GM18520 (cell line): ENCODE results near the gene MAN2C1.
A peak's percentile ranks its signal among the peaks of the same experiment; 100 is the strongest.
"Not testable (repeated sequence)": the region's sequence is repeated elsewhere in the genome, so short reads cannot be mapped to it uniquely, and the experiment has no call there.

Experiments
- ATAC-seq: cut with Tn5 transposase; IDR thresholded peaks from one replicate; pipeline ENCODE4 v1.9.1; 2021; ENCODE audit not compliant: unreplicated experiment

Gene MAN2C1

DNA sequence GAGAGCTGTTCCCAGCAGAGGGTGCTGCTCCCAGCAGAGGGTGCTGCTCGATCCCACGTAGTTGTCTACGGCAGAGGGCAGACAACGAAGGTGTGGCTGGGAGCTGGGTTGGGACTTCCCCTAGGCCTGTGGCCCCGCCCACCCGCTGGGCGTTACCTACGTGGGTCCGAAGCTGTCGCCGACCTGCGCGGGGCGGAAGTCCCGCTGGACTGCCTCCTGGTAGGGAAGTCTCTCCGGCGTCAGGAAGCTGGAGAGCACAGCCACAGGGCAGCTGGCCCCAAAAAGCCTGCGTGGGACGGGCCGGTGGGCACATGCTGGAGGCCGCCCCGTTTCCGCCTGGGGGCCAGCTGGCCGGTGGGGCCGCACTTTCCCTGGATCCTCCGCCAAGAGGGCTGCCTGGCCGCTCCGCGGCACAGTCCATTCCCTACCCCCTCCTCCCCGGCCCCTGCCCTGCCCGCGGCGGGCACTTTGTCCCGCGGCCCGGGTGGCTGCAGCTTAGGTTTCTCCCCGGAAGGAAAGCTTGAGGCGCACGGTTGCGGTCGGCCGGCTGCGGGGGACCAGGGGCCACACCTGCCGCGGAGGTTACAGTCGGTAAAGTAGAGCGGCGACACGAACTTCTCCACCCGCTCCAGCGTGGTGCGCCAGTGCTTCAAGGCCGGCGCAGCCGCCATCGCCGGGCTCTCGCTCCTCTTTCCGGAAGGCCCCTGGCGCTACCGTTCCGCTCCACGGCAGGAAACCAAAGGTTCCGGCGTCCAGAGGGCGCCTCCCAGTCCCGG, at the start of gene MAN2C1:
TSS of gene MAN2C1 (minus strand) at position 695 of the 776 bp plus-strand sequence. CDS start at position 671, 24 bp downstream.
- peak; percentile 83 for ATAC-seq

DNA sequence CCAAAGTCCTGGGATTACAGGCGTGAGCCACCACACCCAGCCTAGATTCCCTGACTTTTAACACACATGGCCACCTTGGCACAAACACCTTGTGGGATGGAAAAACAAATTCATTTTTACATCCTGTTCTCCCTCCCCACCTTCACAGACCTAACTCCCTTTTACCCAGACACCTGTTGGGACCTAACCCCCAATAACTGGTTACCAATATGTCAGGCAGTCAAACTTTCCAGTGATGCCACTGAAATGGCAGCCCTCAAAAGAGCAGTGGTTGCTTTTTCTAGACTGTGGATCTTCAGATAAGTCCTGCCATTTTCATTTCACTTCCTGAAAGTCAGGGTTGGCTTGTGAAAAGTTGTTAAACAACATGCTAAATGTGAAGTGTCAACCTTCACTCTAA, 48.2 kb upstream of the MAN2C1 start:
- no peak for ATAC-seq

DNA sequence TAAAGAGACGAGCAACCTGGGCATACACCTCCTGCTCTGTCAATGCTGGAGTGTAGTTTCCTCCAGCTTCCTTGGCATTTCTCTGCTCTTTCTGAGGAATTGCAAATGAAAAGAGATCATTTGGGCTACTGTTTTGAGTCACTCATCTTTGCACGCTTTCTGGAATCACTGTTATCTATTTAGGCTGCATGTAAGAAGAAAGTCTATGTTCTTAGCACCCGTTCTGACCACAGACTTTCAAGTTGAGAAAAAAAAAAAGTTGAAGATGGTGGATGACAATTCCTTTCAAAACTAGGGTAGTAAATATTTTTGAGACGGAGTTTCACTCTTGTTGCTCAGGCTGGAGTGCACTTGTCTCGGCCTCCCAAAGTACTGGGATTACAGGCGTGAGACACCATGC, 41.8 kb upstream of the MAN2C1 start:
- ATAC-seq, result no peak

DNA sequence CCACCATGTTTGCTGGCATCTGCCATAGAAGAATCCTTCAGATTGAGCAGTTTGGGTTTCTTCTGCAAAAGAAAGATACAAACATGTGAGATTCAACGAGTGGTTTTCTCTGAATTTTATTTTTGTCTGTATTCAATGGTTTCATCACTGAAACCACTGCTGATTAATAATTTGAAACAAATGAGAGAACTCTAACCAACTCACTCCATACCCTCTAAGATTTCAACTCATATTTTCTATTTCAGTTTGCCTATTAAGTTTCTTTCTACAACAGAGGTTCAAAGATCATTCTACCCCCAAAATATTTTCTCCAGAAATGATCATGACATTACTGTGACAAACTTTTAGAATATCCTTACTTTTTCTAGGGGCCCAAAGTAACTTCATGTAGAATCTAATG, 38.7 kb upstream of the MAN2C1 start:
- ATAC-seq, result no peak

DNA sequence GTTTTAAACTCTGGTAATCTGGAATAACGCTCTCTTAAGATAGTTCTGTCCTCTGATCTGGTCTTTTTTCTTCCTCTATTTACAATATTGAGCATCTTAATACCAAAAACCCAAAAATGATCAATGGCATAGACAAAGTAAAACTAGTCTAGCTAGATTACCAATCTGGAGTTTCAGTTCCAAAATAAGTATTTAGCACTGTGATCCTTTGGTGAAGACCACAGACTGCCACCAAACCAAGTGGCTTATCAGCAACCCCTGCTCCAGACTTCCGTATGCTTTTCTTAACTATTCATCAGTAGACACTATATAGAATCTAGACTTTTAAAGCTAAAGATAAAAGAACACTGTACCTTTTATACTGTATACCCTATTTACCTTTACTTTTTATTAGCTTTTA, 35.5 kb upstream of the MAN2C1 start:
- no peak for ATAC-seq

DNA sequence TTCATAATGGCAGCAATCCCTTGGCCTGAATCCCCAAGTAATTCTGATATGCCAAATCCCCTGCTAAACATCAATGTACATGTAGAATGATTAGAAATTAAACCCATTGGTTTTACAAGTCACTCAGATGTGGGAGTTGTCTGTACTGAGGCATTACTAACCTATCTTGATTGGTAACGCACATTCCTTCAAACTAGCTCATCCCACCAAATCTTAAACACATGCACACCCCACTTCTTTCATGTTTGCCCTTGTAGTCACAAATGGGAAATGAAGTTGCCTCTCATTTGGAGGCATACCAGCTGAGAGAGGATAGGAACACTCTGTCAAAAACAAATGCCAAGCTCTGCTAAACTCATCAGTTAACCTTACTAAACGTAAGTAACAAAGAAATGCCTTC, 29.1 kb upstream of the MAN2C1 start:
- ATAC-seq, result no peak

DNA sequence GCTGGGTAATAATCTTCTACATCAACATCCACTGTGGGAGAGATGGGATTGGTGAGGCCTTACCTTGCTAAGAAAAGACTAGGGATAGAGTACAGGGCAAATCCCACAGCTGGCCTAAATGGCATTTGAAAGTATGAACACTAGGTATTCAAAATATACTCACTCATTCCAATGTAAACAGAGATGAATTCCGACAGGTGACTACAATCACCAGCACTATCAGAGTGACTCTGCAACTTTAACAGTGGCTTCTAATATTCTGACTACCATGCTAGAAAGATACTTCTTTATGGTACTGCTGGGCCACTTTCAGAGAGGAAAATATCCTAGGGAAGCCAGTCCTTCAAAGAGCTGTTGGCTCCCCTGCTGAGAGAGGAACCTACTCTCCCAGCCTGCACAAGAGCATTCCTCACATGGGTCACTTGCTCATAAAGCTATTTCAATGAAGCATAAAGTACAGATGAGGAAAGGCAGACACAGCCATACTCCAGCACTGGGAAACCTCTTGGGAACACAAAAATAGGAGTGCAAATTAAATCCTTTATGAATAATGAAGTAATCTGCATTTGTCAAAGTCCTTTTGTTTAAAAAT, 21.5 kb upstream of the MAN2C1 start:
- no peak for ATAC-seq

GRCh38 chr15:75383986-75384385, 15.6 kb upstream of the MAN2C1 start:
- ATAC-seq, result not testable (repeated sequence)

DNA sequence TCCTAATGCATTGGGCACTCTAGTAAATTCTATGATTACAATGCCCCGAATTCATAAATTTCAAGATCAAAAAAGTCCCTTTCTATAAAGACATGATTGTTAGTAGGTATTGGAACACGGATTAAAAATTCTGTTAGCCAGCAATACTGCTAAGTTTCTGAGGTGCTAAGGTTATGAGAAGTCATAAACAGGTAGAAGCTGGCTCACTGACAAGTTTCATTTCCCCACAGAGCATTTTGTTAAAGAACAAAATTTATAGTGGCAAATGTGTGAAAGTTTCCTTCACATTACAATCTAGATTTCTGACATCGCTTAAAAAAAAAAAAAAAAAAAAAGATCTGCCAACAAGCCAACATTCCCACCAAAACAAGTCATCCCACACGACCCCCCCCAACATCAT, 12.4 kb upstream of the MAN2C1 start:
- ATAC-seq, result no peak

DNA sequence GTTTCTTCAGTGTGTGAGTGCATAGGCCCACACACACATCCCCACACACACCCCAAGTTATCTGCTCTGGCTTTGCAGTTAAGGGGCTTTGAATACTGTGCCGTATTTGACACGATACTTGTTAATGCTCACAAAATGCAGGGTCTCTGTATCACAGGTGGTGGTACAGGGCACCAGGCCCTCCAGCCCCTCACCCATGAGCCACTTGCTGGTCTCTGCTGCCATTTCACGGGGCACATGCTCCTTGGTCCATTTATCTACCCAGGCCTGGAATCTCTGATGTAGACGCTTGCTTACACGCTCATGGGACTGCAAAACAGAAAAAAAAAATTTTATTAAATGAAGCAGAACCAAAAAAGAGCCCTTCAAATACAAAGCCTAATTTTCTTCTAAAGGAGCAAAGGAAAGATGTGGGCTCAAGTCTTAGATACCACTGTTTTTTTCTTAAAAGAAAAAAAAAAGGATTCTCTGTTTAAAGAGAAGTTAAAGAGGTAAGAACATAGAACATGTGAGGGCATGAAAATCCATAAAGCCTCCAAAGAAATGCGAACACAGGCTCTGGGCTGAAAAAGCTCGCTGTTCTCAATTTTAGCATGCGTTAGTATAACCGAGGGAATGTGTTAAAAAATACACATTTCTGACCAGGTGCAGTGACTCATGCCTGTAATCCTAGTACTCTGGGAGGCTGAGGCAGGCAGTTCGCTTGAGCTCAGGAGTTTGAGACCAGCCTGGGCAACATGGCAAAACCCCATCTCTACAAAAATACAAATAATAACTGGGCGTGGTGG, 3.7 kb upstream of the MAN2C1 start:
- ATAC-seq, result no peak

GRCh38 chr15:75371486-75371885, 3.1 kb upstream of the MAN2C1 start:
- ATAC-seq, result no peak

DNA sequence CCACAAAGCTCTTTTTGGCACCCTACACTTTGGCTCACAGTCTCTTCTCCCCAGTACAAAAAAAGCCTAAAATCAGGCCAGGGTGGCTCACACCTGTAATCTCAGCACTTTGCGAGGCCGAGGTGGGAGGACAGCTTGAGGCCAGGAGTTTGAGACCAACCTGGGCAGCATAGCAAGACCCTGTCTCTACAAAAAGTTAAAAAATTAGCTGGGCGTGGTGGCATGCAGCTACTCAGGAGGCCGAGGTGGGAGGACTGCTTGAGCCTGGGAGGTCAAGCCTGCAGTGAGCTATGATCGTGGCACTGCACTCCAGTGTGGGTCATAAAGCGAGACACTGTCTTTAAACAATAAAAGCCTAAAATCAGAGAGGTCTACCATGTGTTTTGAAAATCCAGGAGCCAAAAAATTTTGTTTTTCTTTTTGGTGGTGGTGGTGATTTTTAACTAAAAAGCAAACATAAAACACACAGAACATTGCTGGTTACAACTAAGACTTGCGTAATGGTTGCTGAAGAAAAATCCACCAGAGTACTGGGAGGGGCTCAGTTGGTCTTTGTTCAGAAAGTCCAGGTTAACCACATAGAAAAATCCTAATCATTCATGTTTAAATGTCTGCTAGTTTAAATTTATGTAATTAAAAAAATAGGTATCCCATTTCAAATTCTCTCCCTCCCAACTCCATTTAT, 1.6 kb upstream of the MAN2C1 start:
- no peak for ATAC-seq

DNA sequence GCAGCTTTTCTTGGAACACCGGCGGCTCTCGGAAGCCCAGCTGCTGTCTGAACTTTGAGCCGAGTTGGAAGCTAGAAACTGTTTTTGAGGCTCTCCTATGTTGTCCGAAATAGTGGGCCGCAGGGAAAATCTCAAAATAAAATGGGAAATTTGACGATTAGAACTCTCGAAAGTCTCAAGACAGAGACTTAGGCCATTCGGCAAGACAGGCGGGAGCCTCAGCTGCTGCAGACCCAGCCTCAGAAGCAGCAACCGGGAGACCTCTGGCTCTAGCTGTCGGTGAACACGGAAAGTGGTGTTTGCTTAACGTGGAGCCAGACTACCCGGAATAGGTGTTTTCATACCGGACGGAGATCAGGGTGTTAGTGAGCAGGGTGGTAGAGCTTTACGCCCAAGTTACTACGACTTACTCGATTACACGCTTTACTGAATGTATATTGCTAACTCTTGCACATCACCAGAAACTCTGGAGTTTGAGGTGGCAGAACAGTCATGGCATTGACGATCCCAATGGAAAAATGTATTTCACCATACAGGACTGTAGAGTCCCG, 357 bp upstream of the MAN2C1 start:
- no peak for ATAC-seq

DNA sequence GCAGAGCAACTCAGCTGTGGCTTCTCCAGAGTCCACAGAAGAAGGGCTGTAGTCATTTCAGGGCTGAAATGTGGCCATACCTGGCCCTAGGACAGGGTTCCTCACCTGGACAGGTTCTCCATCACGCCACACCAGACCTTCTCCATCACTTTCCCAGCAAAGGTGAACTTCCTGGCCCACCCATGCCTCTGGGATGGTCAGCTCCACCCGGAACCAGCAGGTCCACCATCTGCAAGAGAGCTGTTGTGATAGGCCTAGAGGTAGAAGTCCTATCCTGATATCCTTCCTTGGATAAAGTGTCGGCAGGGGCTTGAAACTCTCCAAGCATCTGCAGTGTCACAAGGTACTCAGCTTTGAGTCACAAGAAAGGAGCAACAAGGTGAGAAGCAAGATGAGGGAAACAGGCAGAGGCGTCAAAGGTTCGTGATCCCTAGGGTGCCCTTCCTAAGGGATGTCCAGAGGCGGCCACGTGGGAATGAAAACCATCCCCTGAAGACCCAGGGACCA, 948 bp downstream of the MAN2C1 start:
- no peak for ATAC-seq

GRCh38 chr15:75367006-75367405, 1.4 kb downstream of the MAN2C1 start:
- ATAC-seq, result no peak

DNA sequence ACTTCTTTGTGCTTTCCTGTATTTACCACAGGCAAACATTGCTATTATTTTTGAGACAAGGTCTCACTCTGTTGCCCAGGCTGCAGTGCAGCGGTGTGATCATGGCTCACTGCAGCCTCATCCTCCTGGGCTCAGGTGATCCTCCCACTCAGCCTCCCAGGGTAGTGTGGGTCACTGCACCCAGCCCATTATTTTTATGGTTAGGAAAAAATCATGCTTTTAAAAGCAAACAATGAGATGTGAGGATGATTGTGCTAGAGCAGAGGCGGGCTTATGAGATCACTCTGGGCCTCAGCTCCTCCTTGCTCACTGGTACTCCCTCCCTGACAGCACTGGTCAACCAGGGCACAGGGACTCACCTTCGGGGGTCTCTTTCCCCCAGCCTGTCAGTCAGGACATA, 2.2 kb downstream of the MAN2C1 start:
- ATAC-seq, result no peak

DNA sequence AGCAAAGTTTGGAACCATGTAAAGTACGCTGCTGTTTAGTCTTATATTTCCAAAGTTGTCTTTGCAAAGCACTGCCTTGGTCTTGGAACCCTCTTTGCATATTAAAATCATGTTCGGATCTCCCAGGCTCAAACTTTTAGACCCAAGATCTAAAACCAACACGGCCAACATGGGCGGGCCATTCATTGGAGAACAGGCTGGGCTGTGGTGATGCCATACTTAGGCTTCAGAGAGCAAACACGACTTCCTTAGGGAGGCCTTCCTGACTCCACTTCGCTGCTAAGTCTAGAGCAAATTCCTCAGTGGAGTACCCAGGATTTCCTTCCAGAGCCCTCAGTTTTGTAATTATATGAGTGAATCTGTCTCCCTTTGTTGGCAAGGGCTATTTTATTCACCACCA, 3.5 kb downstream of the MAN2C1 start:
- ATAC-seq, result no peak

DNA sequence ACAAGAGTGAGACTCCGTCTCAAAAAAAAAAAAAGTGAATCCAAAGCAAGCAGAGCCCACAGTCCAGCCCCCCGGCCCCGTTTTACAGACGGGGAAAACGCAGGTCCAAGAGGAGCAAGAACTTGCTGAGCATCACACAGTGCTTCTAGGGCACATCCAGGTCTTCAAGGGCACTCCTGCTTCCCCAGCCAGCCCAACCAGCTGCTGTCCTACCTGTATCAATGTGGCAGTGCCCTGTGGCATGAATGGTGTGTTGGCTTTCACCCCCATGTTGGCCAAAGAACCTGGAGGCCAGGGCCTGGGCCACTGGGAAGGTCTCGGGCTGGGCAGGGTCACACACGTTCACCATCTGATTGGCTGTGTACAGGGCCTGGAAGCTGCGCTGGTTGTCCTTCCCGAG, 4.6 kb downstream of the MAN2C1 start:
- ATAC-seq, result no peak

GRCh38 chr15:75362642-75363249, 5.7 kb downstream of the MAN2C1 start:
- no peak for ATAC-seq

GRCh38 chr15:75361989-75362641, 6.3 kb downstream of the MAN2C1 start:
- no peak for ATAC-seq
